WTC11 (cell line): ENCODE data around the gene SOX18. TPM values are rescaled to one million over a fixed set of nuclear protein-coding genes. Genes with fewer than 3 reads are reported as not detected.

Experiments used
- ATAC-seq: fragments of 200-7000 bp; cut with Tn5 transposase; 2 replicates; pipeline ENCODE4 v1.10.0; 2021; ENCODE audit warnings: mild to moderate bottlenecking, moderate library complexity
- CTCF ChIA-PET: fragments of 300-600 bp; sonication (Branson Sonifier 250); formaldehyde crosslinking; loops from one replicate; lab custom pipeline; 2021; ENCODE audit warnings: antibody characterized with exemption; lab: Charles Lee
- POLR2A ChIA-PET: fragments of 350-600 bp; sonication (Branson Sonifier 250); formaldehyde crosslinking; loops from one replicate; lab custom pipeline; 2021; ENCODE audit warnings: antibody characterized with exemption; lab: Charles Lee
- DNase-seq: peaks from one replicate; pipeline ENCODE4 v3.0.0; 2021; ENCODE audit warnings: low spot score
- H3K27ac Mint-ChIP-seq: 2 replicates; pipeline ENCODE4 v1.8.0; 2021; ENCODE audit warnings: mixed read lengths
- H3K27me3 Mint-ChIP-seq: 2 replicates; pipeline ENCODE4 v1.8.0; 2021; ENCODE audit warnings: low read depth, mild to moderate bottlenecking, moderate library complexity, mixed read lengths
- H3K36me3 Mint-ChIP-seq: 2 replicates; pipeline ENCODE4 v1.8.0; 2021; ENCODE audit warnings: mixed read lengths
- H3K4me1 Mint-ChIP-seq: 2 replicates; pipeline ENCODE4 v1.8.0; 2022; ENCODE audit warnings: mixed read lengths
- H3K4me3 Mint-ChIP-seq: 2 replicates; pipeline ENCODE4 v1.8.0; 2021; ENCODE audit warnings: mild to moderate bottlenecking, moderate library complexity, mixed read lengths
- H3K9me3 Mint-ChIP-seq: 2 replicates; pipeline ENCODE4 v1.8.0; 2021; ENCODE audit warnings: mixed read lengths
- ATF1 ChIP-seq: sonication (generic); formaldehyde crosslinking; IDR thresholded peaks from 2 replicates; pipeline ENCODE4 v1.8.1; 2023; ENCODE audit warnings: mild to moderate bottlenecking, moderate library complexity, missing genetic modification reagents
- CTCF ChIP-seq: fragments of 200-600 bp; IDR thresholded peaks from 2 replicates; pipeline ENCODE4 v1.8.0; 2022; ENCODE audit warnings: antibody characterized with exemption
- FOXJ3 ChIP-seq: sonication (generic); formaldehyde crosslinking; IDR thresholded peaks from 2 replicates; pipeline ENCODE4 v1.9.0; 2021; ENCODE audit warnings: missing genetic modification reagents, mild to moderate bottlenecking, borderline replicate concordance
- FOXK1 ChIP-seq: sonication (generic); formaldehyde crosslinking; IDR thresholded peaks from 2 replicates; pipeline ENCODE4 v1.8.0; 2022; ENCODE audit warnings: mild to moderate bottlenecking, moderate library complexity, missing genetic modification reagents
- GABPB1 ChIP-seq: sonication (generic); formaldehyde crosslinking; IDR thresholded peaks from 2 replicates; pipeline ENCODE4 v1.8.1; 2023; ENCODE audit warnings: mild to moderate bottlenecking, missing genetic modification reagents
- GRHL2 ChIP-seq: fragments of 250-450 bp; sonication (Bioruptor Pico); IDR thresholded peaks from 2 replicates; pipeline ENCODE4 v1.8.0; 2022; ENCODE audit warnings: mild to moderate bottlenecking, moderate library complexity; ENCODE audit not compliant: insufficient replicate concordance, severe bottlenecking
- HMGA2 ChIP-seq: fragments of 250-450 bp; sonication (Bioruptor Pico); IDR thresholded peaks from 2 replicates; pipeline ENCODE4 v1.4.0; 2021; ENCODE audit warnings: mild to moderate bottlenecking, moderate library complexity
- MAX ChIP-seq: sonication (generic); formaldehyde crosslinking; IDR thresholded peaks from 2 replicates; pipeline ENCODE4 v1.8.0; 2022; ENCODE audit warnings: mild to moderate bottlenecking, missing genetic modification reagents
- MXD4 ChIP-seq: fragments of 250-450 bp; sonication (Bioruptor Pico); IDR thresholded peaks from 2 replicates; pipeline ENCODE4 v1.8.0; 2021; ENCODE audit warnings: mild to moderate bottlenecking, moderate library complexity, borderline replicate concordance
- NR2C2 ChIP-seq: sonication (generic); formaldehyde crosslinking; IDR thresholded peaks from 2 replicates; pipeline ENCODE4 v1.8.0; 2022; ENCODE audit warnings: mild to moderate bottlenecking, missing genetic modification reagents
- SP1 ChIP-seq: sonication (generic); formaldehyde crosslinking; conservative IDR thresholded peaks from 2 replicates; pipeline ENCODE4 v1.8.1; 2022; ENCODE audit warnings: missing genetic modification reagents
- ZNF219 ChIP-seq: sonication (generic); formaldehyde crosslinking; IDR thresholded peaks from 2 replicates; pipeline ENCODE4 v1.8.0; 2023; ENCODE audit warnings: missing genetic modification reagents, mild to moderate bottlenecking, borderline replicate concordance
- ZNF232 ChIP-seq: sonication (generic); formaldehyde crosslinking; IDR thresholded peaks from 2 replicates; pipeline ENCODE4 v1.8.0; 2022; ENCODE audit warnings: mild to moderate bottlenecking, missing genetic modification reagents
- ZNF416 ChIP-seq: fragments of 250-450 bp; sonication (Bioruptor Pico); IDR thresholded peaks from 2 replicates; pipeline ENCODE4 v1.9.0; 2021; ENCODE audit warnings: mild to moderate bottlenecking, inconsistent platforms
- ZNF423 ChIP-seq: fragments of 250-450 bp; sonication (Bioruptor Pico); IDR thresholded peaks from 2 replicates; pipeline ENCODE4 v2.1.2; 2022; ENCODE audit warnings: mild to moderate bottlenecking, moderate library complexity
- total RNA-seq: library from RNA; stranded (reverse); gene quantifications from 3 replicates; pipeline ENCODE4 v1.2.3, GENCODE V29; 2021
- TF ChIP-seq, protein P1 (sequence below): fragments of 250-450 bp; sonication (Bioruptor Pico); IDR thresholded peaks from 2 replicates; pipeline ENCODE4 v1.9.0; 2021; ENCODE audit warnings: mild to moderate bottlenecking, borderline replicate concordance
- TF ChIP-seq, protein P2 (sequence below): sonication (generic); formaldehyde crosslinking; IDR thresholded peaks from 2 replicates; pipeline ENCODE4 v1.8.0; 2022; ENCODE audit warnings: mild to moderate bottlenecking, missing genetic modification reagents
- TF ChIP-seq, protein P3 (sequence below): sonication (generic); formaldehyde crosslinking; conservative IDR thresholded peaks from 2 replicates; pipeline ENCODE4 v1.8.1; 2023; ENCODE audit warnings: mild to moderate bottlenecking, low read depth, missing genetic modification reagents, moderate library complexity
- TF ChIP-seq, protein P4 (sequence below): fragments of 250-450 bp; sonication (Bioruptor Pico); IDR thresholded peaks from 2 replicates; pipeline ENCODE4 v2.1.2; 2022; ENCODE audit warnings: mild to moderate bottlenecking, moderate library complexity

Gene SOX18
- total RNA-seq, 1 experiment from 2014 or later = 0.81 TPM

- no peak for TF ChIP-seq CTCF
- TF ChIP-seq, all 79 proteins: peak for 0
Measured at GRCh38 chr20:64058536-64058935, 9.1 kb upstream of the SOX18 start (continued).

DNA sequence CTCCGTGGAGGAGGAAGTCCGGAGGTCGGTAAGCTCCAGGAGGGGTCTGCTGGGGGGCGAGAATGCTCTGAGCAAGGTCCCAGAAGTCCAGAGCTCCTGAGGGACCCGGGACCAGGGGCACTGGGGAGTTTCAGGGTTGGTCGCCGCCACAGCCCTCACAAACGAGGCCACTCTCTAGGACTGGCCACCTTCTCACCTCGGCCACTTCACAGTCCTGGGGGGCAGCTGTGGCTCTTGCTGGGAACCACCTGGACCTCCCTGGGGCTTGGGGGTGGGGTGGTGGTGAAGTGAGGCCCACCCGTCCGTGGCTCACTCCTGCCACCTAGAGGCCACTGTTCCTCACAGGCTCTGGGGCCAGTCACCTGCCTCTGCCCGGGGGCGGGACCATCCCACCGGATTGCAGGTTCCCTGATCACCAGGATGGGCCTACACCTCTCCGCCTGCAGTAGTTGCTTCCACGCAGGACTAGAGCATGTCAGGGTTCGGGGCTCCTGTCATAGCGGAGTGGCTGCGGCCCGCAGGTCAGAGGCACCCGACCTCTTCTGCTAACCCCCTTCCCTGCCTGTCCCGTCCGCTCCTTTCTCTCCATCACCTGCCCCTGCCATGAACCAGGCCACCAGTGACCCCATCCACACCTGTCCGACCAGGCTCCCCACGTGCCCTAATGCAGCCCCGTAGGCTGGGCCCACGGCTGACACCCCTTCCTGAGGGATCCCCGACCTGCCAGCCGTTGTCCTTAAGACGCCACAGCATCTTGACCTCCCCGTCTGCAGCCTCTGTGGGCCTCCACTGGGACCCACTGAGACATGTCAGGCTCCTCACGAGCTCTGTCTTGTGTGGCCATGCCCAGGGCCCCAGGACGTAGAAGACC is 8.4 kb upstream of the SOX18 start:
- Mint-ChIP-seq H3K36me3 (no peaks in the 10 kb centered on the region), H3K9me3 (no peaks in the 10 kb centered on the region), H3K27ac (no peak overlapping the region), H3K27me3 (peaks cover 5% of the 10 kb centered on the region), H3K4me1 (peaks cover 27% of the 10 kb centered on the region), H3K4me3 (no peak overlapping the region)
- peak; percentile 94 for DNase-seq
- ATAC-seq = peak; percentile 77
- POLR2A ChIA-PET = interaction anchor here (0.6 to 1.1 kb wide), 2 partner anchors 58 to 77 kb away, joined by 3 to 4 read pairs; no protein-coding TSS in a partner anchor
- CTCF ChIA-PET = interaction anchor here (0.6 to 2.9 kb wide), 34 partner anchors 8 to 562 kb away, joined by 3 to 40 read pairs (median 3); partner anchors contain the start of genes NPBWR2, OPRL1, PRPF6 and RGS19
- TF ChIP-seq GABPB1 (CRISPR knock-in tag) (peak; percentile 40), ZNF423 (CRISPR knock-in tag) (peak; percentile 69), MXD4 (CRISPR knock-in tag) (no peak), SP1 (peak; percentile 57), ZNF219 (CRISPR knock-in tag) (no peak), ZNF232 (CRISPR knock-in tag) (no peak), ATF1 (CRISPR knock-in tag) (no peak), ZNF416 (no peak), MAX (CRISPR knock-in tag) (peak; percentile 41; the same call in 1 of the 2 replicates), FOXJ3 (CRISPR knock-in tag) (no peak), HMGA2 (no peak), NR2C2 (CRISPR knock-in tag) (no peak), CTCF (peak; percentile 82), GRHL2 (CRISPR knock-in tag) (no peak), FOXK1 (CRISPR knock-in tag) (no peak)
- TF ChIP-seq, protein P1, sequence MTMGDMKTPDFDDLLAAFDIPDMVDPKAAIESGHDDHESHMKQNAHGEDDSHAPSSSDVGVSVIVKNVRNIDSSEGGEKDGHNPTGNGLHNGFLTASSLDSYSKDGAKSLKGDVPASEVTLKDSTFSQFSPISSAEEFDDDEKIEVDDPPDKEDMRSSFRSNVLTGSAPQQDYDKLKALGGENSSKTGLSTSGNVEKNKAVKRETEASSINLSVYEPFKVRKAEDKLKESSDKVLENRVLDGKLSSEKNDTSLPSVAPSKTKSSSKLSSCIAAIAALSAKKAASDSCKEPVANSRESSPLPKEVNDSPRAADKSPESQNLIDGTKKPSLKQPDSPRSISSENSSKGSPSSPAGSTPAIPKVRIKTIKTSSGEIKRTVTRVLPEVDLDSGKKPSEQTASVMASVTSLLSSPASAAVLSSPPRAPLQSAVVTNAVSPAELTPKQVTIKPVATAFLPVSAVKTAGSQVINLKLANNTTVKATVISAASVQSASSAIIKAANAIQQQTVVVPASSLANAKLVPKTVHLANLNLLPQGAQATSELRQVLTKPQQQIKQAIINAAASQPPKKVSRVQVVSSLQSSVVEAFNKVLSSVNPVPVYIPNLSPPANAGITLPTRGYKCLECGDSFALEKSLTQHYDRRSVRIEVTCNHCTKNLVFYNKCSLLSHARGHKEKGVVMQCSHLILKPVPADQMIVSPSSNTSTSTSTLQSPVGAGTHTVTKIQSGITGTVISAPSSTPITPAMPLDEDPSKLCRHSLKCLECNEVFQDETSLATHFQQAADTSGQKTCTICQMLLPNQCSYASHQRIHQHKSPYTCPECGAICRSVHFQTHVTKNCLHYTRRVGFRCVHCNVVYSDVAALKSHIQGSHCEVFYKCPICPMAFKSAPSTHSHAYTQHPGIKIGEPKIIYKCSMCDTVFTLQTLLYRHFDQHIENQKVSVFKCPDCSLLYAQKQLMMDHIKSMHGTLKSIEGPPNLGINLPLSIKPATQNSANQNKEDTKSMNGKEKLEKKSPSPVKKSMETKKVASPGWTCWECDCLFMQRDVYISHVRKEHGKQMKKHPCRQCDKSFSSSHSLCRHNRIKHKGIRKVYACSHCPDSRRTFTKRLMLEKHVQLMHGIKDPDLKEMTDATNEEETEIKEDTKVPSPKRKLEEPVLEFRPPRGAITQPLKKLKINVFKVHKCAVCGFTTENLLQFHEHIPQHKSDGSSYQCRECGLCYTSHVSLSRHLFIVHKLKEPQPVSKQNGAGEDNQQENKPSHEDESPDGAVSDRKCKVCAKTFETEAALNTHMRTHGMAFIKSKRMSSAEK = no peak
- TF ChIP-seq, protein P2, sequence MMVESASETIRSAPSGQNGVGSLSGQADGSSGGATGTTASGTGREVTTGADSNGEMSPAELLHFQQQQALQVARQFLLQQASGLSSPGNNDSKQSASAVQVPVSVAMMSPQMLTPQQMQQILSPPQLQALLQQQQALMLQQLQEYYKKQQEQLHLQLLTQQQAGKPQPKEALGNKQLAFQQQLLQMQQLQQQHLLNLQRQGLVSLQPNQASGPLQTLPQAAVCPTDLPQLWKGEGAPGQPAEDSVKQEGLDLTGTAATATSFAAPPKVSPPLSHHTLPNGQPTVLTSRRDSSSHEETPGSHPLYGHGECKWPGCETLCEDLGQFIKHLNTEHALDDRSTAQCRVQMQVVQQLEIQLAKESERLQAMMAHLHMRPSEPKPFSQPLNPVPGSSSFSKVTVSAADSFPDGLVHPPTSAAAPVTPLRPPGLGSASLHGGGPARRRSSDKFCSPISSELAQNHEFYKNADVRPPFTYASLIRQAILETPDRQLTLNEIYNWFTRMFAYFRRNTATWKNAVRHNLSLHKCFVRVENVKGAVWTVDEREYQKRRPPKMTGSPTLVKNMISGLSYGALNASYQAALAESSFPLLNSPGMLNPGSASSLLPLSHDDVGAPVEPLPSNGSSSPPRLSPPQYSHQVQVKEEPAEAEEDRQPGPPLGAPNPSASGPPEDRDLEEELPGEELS (CRISPR knock-in tag) = no peak
- TF ChIP-seq, protein P3, sequence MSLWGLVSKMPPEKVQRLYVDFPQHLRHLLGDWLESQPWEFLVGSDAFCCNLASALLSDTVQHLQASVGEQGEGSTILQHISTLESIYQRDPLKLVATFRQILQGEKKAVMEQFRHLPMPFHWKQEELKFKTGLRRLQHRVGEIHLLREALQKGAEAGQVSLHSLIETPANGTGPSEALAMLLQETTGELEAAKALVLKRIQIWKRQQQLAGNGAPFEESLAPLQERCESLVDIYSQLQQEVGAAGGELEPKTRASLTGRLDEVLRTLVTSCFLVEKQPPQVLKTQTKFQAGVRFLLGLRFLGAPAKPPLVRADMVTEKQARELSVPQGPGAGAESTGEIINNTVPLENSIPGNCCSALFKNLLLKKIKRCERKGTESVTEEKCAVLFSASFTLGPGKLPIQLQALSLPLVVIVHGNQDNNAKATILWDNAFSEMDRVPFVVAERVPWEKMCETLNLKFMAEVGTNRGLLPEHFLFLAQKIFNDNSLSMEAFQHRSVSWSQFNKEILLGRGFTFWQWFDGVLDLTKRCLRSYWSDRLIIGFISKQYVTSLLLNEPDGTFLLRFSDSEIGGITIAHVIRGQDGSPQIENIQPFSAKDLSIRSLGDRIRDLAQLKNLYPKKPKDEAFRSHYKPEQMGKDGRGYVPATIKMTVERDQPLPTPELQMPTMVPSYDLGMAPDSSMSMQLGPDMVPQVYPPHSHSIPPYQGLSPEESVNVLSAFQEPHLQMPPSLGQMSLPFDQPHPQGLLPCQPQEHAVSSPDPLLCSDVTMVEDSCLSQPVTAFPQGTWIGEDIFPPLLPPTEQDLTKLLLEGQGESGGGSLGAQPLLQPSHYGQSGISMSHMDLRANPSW (CRISPR knock-in tag) = no peak
- TF ChIP-seq, protein P4, sequence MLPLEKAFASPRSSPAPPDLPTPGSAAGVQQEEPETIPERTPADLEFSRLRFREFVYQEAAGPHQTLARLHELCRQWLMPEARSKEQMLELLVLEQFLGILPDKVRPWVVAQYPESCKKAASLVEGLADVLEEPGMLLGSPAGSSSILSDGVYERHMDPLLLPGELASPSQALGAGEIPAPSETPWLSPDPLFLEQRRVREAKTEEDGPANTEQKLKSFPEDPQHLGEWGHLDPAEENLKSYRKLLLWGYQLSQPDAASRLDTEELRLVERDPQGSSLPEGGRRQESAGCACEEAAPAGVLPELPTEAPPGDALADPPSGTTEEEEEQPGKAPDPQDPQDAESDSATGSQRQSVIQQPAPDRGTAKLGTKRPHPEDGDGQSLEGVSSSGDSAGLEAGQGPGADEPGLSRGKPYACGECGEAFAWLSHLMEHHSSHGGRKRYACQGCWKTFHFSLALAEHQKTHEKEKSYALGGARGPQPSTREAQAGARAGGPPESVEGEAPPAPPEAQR (CRISPR knock-in tag) = no peak
